HEK293T (cell line): Measurements from ENCODE around the gene SH3PXD2B.

Source experiments
- CTCF ChIA-PET: fragments of 350-600 bp; formaldehyde crosslinking; extraction: SDS; loops from one replicate; lab custom pipeline; 2021; ENCODE audit warnings: antibody characterized with exemption, inconsistent platforms; lab: Yijun Ruan, JAX
- POLR2A ChIA-PET: fragments of 350-600 bp; formaldehyde crosslinking; extraction: SDS; loops from one replicate; lab custom pipeline; 2020; ENCODE audit warnings: antibody characterized with exemption, inconsistent platforms; lab: Yijun Ruan, JAX
- DNase-seq: peaks from one replicate; pipeline ENCODE4 v3.0.0; 2012; ENCODE audit warnings: mixed read lengths; ENCODE audit errors: extremely low spot score
- ARNT ChIP-seq: fragments of 450-650 bp; IDR thresholded peaks from 2 replicates; pipeline ENCODE4 v1.6.1; 2017; ENCODE audit warnings: mild to moderate bottlenecking
- BHLHE40 ChIP-seq: fragments of 450-650 bp; IDR thresholded peaks from 2 replicates; pipeline ENCODE4 v1.6.1; 2016; ENCODE audit warnings: mild to moderate bottlenecking, moderate library complexity, borderline replicate concordance
- CTBP1 ChIP-seq: fragments of 450-650 bp; IDR thresholded peaks from 2 replicates; pipeline ENCODE4 v1.6.1; 2016; ENCODE audit warnings: borderline replicate concordance
- ELF4 ChIP-seq: fragments of 450-650 bp; IDR thresholded peaks from 2 replicates; pipeline ENCODE4 v1.6.1; 2017; ENCODE audit warnings: antibody characterized with exemption
- FOXA1 ChIP-seq: fragments of 450-650 bp; IDR thresholded peaks from 2 replicates; pipeline ENCODE4 v1.6.1; 2016; ENCODE audit warnings: mild to moderate bottlenecking
- FOXK2 ChIP-seq: fragments of 450-650 bp; IDR thresholded peaks from 2 replicates; pipeline ENCODE4 v1.6.1; 2016; ENCODE audit warnings: mild to moderate bottlenecking
- FOXM1 ChIP-seq: fragments of 450-650 bp; IDR thresholded peaks from 2 replicates; pipeline ENCODE4 v1.6.1; 2017; ENCODE audit warnings: mild to moderate bottlenecking, borderline replicate concordance
- HDGF ChIP-seq: fragments of 450-650 bp; IDR thresholded peaks from 2 replicates; pipeline ENCODE4 v1.6.1; 2017; ENCODE audit warnings: antibody characterized with exemption, borderline replicate concordance
- L3MBTL2 ChIP-seq: fragments of 450-650 bp; conservative IDR thresholded peaks from 2 replicates; pipeline ENCODE4 v1.6.1; 2016; ENCODE audit warnings: mild to moderate bottlenecking
- LEF1 ChIP-seq: fragments of 450-650 bp; IDR thresholded peaks from 2 replicates; pipeline ENCODE4 v1.6.1; 2017; ENCODE audit warnings: mild to moderate bottlenecking, borderline replicate concordance
- NFRKB ChIP-seq: fragments of 450-650 bp; IDR thresholded peaks from 2 replicates; pipeline ENCODE4 v1.6.1; 2016; ENCODE audit warnings: mild to moderate bottlenecking, moderate library complexity
- PKNOX1 ChIP-seq: fragments of 450-650 bp; IDR thresholded peaks from 2 replicates; pipeline ENCODE4 v1.6.1; 2016
- SP1 ChIP-seq: fragments of 450-650 bp; IDR thresholded peaks from 2 replicates; pipeline ENCODE4 v1.6.1; 2017
- SUZ12 ChIP-seq: fragments of 450-650 bp; IDR thresholded peaks from 2 replicates; pipeline ENCODE4 v1.6.1; 2016; ENCODE audit warnings: mild to moderate bottlenecking
- TARDBP ChIP-seq: fragments of 450-650 bp; IDR thresholded peaks from 2 replicates; pipeline ENCODE4 v1.6.1; 2016
- ZNF384 ChIP-seq: fragments of 450-650 bp; IDR thresholded peaks from 2 replicates; pipeline ENCODE4 v1.6.1; 2016

The SH3PXD2B gene

GRCh38 chr5:172347496-172348052 is 106.8 kb downstream of the SH3PXD2B start:
- DNase-seq, result no peak
- ChIA-PET CTCF (no interaction called here), POLR2A (no interaction called here)
- TF ChIP-seq FOXM1, result no peak
- no peak for TF ChIP-seq BHLHE40
- no peak for TF ChIP-seq L3MBTL2
- TF ChIP-seq ARNT, result no peak
- no peak for TF ChIP-seq PKNOX1
- TF ChIP-seq ELF4, result no peak
- TF ChIP-seq SP1, result no peak
- no peak for TF ChIP-seq NFRKB
- no peak for TF ChIP-seq HDGF
- no peak for TF ChIP-seq TARDBP
- TF ChIP-seq ZNF384, result no peak
- no peak for TF ChIP-seq LEF1
- TF ChIP-seq FOXK2, result no peak
- TF ChIP-seq CTBP1, result no peak
- no peak for TF ChIP-seq FOXA1
- TF ChIP-seq SUZ12, result no peak

- DNase-seq, result no peak
- POLR2A ChIA-PET, result no interaction called here
- TF ChIP-seq TARDBP (no peak), PKNOX1 (no peak), LEF1 (no peak), ARNT (no peak), NFRKB (no peak), SP1 (no peak), ZNF384 (no peak)
- CTCF ChIA-PET, result no interaction called here
Measured at GRCh38 chr5:172345881-172346280, 108.4 kb downstream of the SH3PXD2B start.

- TF ChIP-seq ZNF384, result no peak
- TF ChIP-seq TARDBP, result no peak
- no peak for TF ChIP-seq FOXM1
- TF ChIP-seq SP1, result no peak
- no peak for TF ChIP-seq NFRKB
- no peak for TF ChIP-seq FOXK2
- TF ChIP-seq CTBP1, result no peak
- TF ChIP-seq L3MBTL2, result no peak
- TF ChIP-seq ELF4, result no peak
- no peak for TF ChIP-seq BHLHE40
- no peak for TF ChIP-seq PKNOX1
- TF ChIP-seq LEF1, result no peak
- TF ChIP-seq SUZ12, result no peak
- no peak for TF ChIP-seq FOXA1
- no peak for TF ChIP-seq HDGF
- TF ChIP-seq ARNT, result no peak
- no peak for DNase-seq
- POLR2A ChIA-PET, result no interaction called here
- CTCF ChIA-PET, result no interaction called here
Measured at GRCh38 chr5:172344855-172345409, 109.4 kb downstream of the SH3PXD2B start.

DNA sequence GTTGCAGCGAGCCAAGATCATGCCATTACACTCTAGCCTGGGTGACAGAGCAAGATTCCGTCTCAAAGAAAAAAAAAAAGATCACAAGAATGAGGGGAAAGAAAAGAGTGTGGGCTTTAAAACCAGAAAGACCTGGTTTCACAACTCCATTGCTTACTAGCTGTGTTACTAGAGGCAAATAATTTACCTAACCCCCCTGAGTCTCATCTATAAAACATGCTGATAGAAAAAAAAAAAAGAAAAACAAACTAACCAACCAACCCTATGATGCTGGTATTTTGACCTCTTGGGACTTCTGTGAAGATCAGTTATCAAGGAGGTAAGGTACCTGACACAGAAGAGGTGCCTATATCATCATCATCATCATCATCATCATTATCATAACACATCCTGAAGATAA is 110.6 kb downstream of the SH3PXD2B start:
- TF ChIP-seq HDGF, result no peak
- no peak for TF ChIP-seq TARDBP
- TF ChIP-seq FOXA1, result no peak
- no peak for TF ChIP-seq ELF4
- no peak for TF ChIP-seq ZNF384
- TF ChIP-seq CTBP1, result no peak
- TF ChIP-seq SP1, result no peak
- ChIA-PET POLR2A (no interaction called here), CTCF (interaction anchor here (0.7 kb wide), 1 partner anchor 55 kb away, joined by 3 read pairs; no protein-coding TSS in a partner anchor)

DNA sequence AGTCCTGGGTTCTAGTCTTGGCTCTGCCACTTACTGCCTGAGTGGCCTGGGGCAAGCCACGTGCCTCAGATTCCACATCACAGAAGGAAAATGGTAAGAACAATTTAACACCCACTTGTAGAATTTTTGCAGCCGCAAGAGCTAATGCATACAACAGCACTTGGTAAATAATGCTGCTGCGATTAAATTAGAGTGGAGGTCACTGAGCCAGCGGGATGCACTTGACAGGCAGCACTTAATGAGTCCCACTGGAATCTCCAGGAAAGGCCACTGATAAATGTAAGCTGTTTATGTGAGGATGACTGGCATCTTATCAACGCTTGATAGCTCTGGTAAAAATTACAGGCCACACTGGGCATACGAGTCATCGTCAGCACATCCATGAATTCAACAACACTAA is 111.4 kb downstream of the SH3PXD2B start:
- no peak for DNase-seq
- CTCF ChIA-PET, result interaction anchor here (0.7 kb wide), 1 partner anchor 9 kb away, joined by 3 read pairs; no protein-coding TSS in a partner anchor

More for the DNA sequence above, 110.6 kb downstream of the SH3PXD2B start:
- no peak for DNase-seq

More for the DNA sequence above, 111.4 kb downstream of the SH3PXD2B start:
- TF ChIP-seq PKNOX1 (peak; percentile 46), FOXM1 (no peak)
- POLR2A ChIA-PET, result no interaction called here
